Amygdala (tissue), 56 donors: ENCODE data around the gene LRP1B.
"Not testable (repeated sequence)": the region's sequence is repeated elsewhere in the genome, so short reads cannot be mapped to it uniquely, and the experiment has no call there.

Experiments
- DNase-seq, 56 donors: peaks; one replicate each; lab custom pipeline; 2025; lab: John Stamatoyannopoulos, UW

LRP1B gene

GRCh38 chr2:140601801-140602200, 1529.0 kb downstream of the LRP1B start:
- DNase-seq: no peak

GRCh38 chr2:140601342-140601741, 1529.5 kb downstream of the LRP1B start:
- DNase-seq: no peak

GRCh38 chr2:140600116-140600515, 1530.7 kb downstream of the LRP1B start:
- DNase-seq: no peak

GRCh38 chr2:140597836-140598235, 1533.0 kb downstream of the LRP1B start:
- DNase-seq: no peak

- DNase-seq: no peak
These were observed 1533.6 kb downstream of the LRP1B start for GRCh38 chr2:140597205-140597604.

GRCh38 chr2:140596447-140596846, 1534.4 kb downstream of the LRP1B start:
- no peak for DNase-seq

GRCh38 chr2:140595107-140595506, 1535.7 kb downstream of the LRP1B start:
- DNase-seq: no peak

- no peak for DNase-seq
These were observed 1537.7 kb downstream of the LRP1B start for GRCh38 chr2:140593132-140593531.

GRCh38 chr2:140589696-140590095, 1541.1 kb downstream of the LRP1B start:
- no peak for DNase-seq

- DNase-seq: no peak
These were observed 1541.5 kb downstream of the LRP1B start for GRCh38 chr2:140589273-140589672.

GRCh38 chr2:140586379-140586778, 1544.4 kb downstream of the LRP1B start:
- DNase-seq: no peak

GRCh38 chr2:140585016-140585415, 1545.8 kb downstream of the LRP1B start:
- DNase-seq: no peak

GRCh38 chr2:140584471-140584870, 1546.3 kb downstream of the LRP1B start:
- DNase-seq: no peak

GRCh38 chr2:140580532-140581151, 1550.2 kb downstream of the LRP1B start:
- no peak for DNase-seq

- no peak for DNase-seq
These were observed 1553.4 kb downstream of the LRP1B start for GRCh38 chr2:140577453-140577852.

GRCh38 chr2:140567734-140568133, 1563.1 kb downstream of the LRP1B start:
- DNase-seq: no peak

- DNase-seq: no peak
These were observed 1565.1 kb downstream of the LRP1B start for GRCh38 chr2:140565756-140566155.

- DNase-seq: no peak
These were observed 1575.1 kb downstream of the LRP1B start for GRCh38 chr2:140555701-140556100.

GRCh38 chr2:140552634-140553033, 1578.2 kb downstream of the LRP1B start:
- DNase-seq: no peak

- DNase-seq: no peak
These were observed 1579.5 kb downstream of the LRP1B start for GRCh38 chr2:140551287-140551686.

GRCh38 chr2:140550821-140551220, 1580.0 kb downstream of the LRP1B start:
- no peak for DNase-seq

GRCh38 chr2:140544769-140545168, 1586.0 kb downstream of the LRP1B start:
- DNase-seq: not testable (repeated sequence)

- DNase-seq: no peak
These were observed 1588.2 kb downstream of the LRP1B start for GRCh38 chr2:140542627-140543026.
